Stimulated activated CD8-positive, alpha-beta memory T cell treated with anti-CD3 and anti-CD28 coated beads, Interleukin-15, amount 100 ng/mL, for 4 hours (primary cell): Measurements from ENCODE around the gene BHLHE23.
"Not testable (repeated sequence)": the region's sequence is repeated elsewhere in the genome, so short reads cannot be mapped to it uniquely, and the experiment has no call there.

Source experiments
- DNase-seq, 2 donors: peaks; one replicate each; pipeline ENCODE4 v3.0.0-alpha.2; 2020; ENCODE audit warnings: low read depth in 2 of 2

BHLHE23 gene

DNA sequence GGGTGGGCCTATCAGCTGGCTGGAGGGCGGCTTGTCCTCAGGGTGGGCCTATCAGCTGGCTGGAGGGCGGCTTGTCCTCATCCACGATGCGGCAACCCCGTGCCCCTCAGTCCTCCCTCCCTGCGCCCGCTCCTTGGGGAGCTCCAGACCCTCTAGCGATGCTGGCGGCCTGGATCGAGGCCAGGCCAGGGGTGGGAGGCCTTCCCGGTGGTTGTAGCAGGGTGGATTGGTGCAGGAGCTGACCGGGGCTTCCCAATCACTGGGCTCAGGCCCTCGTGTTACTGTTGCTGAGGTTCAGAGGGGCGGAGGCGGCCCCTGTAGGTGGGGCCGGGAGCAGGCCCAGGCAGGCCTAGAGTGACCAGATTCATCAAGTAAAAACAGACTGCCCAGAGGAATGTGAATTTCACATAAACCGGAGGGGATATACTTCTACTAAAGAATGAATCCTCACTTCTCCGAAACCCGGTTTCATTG is 45.4 kb downstream of the BHLHE23 start:
- DNase-seq: no peak

DNA sequence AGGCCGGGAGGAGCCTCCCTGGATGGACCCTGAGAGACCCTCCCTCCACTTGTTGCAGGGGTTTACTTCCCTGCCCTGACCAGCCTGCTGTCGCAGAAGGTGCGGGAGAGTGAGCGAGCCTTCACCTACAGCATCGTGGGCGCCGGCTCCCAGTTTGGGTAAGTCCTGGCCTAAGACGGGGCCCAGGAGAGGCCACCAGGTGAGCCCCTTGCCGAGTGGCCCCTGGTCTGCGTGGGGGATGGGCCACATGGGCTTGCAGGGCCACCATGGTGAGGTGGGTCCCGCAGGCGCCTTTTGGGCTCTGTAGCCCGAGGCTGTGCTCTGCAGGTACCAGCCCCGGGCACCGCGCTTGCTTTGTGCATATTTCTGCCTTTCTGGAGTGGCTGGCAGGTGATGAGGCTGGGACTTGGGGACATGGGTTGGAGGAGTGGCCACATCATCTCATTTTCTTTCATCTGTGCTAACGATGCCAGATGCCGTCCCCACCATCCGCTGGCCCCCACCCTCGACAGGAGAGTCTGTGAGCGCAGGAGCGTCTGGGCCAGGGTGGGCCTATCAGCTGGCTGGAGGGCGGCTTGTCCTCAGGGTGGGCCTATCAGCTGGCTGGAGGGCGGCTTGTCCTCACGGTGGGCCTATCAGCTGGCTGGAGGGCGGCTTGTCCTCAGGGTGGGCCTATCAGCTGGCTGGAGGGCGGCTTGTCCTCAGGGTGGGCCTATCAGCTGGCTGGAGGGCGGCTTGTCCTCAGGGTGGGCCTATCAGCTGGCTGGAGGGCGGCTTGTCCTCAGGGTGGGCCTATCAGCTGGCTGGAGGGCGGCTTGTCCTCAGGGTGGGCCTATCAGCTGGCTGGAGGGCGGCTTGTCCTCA is 46.1 kb downstream of the BHLHE23 start:
- not testable (repeated sequence) for DNase-seq

DNA sequence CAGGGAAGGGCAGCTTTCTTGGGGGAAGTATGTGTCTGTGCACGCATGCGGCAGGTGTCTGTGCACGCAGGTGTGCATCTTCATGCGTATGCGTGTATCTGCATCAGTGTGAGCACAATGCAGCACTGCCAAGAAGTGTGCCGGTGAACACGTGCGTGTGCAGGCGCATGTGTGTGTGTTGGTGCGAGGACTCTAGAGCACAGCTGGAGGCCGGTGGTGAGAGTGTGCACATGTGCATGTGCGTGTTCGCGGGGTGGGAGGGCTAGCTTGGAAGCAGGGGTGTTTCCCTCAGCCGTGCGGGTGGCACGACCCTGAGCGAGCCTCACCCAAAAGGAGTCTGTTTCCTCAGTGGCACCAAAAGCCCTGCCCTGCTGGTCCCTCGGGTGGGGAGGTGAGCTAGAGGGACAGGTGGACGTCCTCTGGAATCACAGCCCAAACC is 46.7 kb downstream of the BHLHE23 start:
- DNase-seq: no peak

DNA sequence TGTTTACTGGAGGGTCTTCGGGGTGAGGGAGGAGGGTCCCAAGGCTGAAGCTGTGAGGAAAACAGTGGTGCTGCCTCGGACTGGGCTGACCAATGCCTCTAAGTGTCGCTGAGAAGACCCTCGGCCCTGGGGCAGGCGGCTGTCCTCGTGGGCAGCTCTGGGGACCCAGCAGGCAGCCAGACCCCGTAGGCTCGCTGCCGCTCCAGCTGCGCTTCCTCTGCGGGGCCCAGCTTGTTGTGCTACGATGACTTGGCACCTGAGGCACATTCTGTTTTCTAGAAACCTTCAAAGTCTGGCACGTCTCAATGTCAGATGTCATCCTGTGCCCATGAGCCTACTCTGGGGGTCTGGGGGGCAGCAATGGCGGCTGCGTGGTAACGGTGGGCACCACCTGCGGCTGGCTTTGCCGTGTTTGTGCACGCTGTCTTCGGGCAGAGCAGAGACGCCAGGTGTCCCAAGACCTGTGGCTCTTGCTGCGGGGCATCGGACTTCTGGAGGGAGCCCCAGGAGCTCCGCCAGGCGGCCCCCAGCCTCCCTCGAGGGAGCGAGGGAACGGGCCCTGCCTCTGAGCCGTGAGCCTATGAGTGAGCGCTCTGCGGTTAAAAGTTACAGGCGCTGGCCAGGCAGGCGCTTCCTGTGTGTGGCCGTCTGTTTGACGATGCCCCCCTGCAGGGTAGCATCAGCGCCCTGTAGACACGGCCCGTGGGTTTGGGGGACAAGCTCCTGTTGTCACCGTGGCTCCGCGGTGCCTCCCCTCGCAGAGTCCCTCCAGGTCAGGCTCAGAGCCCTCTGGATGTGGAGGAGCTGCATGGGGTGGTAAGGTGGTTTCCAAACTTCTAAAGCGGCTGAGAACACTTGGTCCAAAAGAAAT is 47.4 kb downstream of the BHLHE23 start:
- no peak for DNase-seq

DNA sequence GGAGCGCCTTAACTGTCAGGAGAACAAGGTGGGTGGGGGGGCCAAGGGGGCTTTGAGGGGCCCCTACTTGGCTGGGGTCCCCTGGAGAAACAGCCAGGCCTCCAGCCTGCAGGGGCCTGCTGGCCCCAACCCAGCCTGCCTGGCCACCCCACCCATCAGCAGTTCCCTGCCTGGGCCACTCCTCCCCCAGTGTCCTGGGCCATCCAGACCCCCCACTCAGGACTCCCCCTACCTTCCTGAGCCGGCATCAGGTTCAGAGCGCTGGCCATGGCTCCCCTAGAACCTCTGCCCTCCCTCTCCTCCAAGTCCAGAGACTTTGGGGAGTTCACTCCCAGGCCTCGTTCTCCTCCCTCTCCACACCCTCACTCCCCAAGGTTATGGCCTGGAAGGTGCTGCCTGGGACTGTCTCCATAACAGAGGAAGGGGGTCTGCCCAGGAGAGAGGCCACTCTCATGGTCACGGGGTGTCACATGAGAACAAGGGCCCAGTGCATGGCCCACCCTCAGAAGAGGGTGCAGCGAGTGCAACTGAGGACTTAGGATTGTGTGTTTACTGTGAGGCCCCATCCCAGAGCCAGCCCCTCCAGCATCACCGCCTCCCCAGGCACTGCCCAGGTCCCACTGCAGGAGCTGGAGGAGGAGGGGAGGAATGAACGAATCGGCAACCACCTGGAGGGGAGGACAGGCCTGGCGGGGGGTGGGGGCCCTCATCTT is 48.2 kb downstream of the BHLHE23 start:
- no peak for DNase-seq

DNA sequence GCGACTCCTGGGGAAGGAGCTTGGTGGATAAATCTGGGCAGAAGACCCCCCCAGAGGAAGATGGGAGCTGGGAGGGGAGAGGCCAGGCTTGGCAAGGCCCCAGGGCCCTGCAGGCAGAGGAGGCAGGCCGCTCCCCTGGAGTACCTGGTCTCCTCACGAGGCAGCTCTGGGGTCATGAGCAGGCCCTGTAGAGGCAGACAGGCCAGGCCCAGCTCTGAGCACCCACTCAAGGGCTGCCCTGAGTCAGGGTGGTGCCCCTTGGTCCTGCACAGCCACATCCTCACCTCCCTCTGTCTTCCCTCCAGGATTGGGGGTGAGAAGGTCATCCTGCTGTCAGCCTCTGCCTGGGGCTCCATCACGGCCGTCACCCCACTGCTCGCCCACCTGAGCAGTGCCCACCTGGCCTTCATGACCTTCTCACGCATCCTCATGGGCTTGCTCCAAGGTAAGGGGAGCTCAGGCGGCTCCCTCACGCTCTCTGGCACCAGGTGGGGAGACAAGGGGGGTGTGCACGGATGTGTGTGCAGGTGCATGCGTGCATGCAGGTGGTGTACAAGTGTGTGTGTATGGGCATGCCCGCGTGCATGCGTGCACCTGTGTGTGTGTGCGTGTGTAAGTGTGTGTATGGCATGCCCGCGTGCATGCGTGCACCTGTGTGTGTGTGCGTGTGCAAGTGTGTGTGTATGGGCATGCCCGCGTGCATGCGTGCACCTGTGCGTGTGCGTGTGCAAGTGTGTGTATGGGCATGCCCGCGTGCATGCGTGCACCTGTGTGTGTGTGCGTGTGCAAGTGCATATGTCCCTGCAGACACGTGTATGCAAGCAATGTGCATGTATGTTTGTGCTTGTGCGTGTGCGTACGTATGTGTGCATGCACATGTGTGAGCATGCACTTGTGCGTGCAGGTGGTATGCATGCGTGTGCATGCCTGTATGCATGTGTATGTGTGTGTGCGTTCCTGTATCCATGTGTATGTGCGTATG is 49.3 kb downstream of the BHLHE23 start:
- no peak for DNase-seq

DNA sequence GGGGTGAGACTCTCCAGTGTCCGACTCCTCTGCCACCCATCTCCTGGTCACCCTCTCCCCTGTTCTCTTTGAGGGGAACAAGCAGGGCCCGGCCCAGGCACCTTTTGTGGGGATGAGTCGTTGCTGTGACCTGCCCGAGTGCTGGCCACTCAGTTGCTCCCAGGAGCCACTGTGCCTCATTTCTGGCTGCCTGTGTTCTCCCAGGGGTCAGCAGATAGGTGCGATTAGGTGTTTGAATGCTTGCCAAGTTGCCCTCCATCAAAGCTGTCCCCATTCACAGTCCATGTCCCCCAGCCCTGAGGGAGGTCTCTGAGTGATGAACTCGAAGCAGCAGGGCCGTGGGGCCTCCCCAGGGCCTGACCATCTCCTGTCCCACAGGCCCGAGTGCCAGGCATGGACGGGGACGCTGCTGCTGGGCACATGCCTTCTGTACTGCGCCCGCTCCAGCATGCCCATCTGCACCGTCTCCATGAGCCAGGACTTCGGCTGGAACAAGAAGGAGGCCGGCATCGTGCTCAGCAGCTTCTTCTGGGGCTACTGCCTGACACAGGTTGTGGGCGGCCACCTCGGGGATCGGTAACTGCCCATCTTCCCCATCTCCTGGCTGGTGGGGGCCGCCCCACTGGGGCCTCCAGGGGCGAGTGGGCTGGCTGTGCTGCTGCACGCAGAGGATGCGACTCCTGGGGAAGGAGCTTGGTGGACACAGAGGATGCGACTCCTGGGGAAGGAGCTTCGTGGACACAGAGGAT is 50.2 kb downstream of the BHLHE23 start:
- DNase-seq: no peak
